ENCODE measurements around the gene SCEL.
"Not testable (repeated sequence)": the region's sequence is repeated elsewhere in the genome, so short reads cannot be mapped to it uniquely, and the experiment has no call there.

SCEL gene, protein sequence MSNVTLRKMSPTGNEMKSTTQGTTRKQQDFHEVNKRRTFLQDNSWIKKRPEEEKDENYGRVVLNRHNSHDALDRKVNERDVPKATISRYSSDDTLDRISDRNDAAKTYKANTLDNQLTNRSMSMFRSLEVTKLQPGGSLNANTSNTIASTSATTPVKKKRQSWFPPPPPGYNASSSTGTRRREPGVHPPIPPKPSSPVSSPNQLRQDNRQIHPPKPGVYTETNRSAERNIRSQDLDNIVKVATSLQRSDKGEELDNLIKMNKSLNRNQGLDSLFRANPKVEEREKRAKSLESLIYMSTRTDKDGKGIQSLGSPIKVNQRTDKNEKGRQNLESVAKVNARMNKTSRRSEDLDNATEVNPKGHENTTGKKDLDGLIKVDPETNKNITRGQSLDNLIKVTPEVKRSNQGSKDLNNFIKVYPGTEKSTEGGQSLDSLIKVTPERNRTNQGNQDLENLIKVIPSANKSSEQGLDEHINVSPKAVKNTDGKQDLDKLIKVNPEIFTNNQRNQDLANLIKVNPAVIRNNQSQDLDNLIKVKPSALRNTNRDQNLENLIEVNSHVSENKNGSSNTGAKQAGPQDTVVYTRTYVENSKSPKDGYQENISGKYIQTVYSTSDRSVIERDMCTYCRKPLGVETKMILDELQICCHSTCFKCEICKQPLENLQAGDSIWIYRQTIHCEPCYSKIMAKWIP

DNA sequence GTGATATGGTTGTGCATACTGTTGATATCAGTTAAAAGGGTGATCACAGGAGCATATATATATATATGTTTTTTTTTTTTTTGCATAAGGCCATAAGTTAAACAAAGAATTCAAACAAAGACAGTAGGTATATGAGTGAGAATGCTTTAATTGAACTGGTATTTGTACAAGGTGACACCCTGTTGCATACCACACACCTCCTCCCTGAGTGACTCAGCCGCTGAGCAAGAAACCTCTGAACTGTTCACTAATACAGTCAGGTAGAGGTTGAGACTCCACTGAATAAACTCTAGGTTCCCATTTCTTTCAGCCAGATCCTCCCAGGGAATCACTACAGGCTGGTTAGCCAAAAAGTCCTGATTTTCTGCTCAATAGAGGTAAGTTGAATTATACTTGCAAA lies at the start of gene SCEL:
TSS of gene SCEL (plus strand) at position 259 of the 400 bp plus-strand sequence. CDS start 20,170 bp downstream, outside the sequence.
- DNase-seq: no peak

DNA sequence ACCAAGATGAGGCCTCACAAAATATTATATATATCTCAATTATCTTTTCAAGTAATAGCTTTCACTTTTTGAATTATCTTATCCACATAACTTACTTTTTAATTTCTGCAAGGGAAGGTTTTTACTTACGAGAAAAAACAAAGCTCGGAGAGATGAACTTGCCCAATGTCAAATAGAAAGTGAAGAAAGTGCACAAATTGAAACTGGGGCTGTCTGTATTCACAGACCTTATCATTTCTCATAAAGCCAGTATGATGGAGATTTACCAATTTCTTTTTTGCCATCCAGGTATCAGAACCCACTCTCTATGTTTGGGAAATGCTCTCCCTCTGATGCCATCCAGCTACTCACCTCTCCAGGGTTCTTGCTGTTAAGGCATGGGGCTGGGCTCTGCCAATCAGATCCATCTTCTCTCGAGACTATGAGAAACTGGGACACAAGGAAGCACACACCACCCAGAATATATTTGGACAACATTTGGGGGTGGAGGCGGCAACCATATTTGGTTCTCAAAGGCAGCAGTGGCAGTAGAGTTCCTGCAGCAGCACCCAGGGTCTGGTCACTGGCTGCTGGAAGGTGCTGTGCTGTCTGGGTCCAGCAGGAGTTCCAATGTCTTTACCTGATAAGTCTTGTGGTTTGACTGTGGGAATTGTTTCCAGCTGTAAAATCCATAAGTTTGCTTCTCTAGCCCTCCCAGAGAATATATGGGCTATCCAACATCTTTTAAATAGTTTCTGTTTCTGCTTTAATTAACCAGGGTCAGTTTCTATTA lies 45.8 kb upstream of the SCEL start:
- no peak for DNase-seq

DNA sequence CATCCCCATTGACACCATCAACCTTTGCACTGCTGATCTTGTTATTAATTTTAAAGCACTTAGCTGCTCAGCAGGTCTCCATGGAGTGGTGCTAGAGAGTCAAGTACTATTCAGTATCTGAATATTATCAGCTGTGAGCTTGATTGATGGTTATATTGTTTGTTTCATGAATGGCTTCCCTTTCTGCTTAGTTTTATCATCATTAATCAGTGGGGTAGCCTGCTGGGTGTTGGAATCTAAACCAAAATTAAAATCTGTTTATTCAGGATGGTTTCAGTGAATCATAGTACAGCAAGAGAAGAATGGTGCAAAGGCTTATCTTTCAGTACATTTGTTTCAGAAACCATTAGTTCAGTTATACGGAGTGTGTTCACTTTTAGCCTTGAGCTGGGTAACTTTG lies 42.5 kb upstream of the SCEL start:
- DNase-seq: peak; percentile 40 to 61

DNA sequence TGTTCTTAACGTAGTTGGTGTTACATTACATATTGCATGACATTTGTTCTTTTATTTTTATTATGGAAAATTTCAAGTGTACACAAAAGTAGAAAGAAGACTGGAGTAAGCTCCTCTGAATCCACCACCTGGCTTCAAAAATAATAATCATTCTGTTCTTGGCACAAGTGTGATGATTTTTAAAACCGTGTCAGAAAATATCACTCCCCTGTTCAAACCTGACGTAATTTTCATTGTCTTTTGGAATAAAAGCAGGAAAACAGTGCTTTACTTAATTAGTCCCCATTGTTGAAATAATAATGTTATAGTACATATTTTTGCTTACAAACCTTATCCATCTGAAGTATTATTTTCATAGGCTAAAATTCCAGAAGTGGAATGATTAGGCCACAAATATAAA lies 41.3 kb upstream of the SCEL start:
- no peak for DNase-seq

DNA sequence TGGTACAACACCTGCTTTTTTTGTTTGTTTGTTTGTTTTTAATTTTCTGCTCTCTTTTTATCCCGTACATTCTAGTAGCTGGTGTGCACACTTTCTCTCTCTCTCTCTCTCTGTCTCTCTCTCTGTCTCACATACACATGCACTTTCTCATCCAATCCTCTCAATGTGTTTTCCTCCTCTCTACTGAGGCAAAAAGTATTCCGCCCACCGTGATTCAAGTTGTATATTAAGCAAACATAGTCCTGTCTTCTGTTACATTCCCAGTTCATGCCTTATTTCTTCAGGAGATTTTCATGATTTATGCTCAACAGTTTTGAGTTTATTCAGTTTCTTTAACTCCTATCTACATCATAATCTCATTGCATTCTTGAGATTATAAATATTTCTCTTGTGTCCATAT lies 38.2 kb upstream of the SCEL start:
- DNase-seq: no peak

DNA sequence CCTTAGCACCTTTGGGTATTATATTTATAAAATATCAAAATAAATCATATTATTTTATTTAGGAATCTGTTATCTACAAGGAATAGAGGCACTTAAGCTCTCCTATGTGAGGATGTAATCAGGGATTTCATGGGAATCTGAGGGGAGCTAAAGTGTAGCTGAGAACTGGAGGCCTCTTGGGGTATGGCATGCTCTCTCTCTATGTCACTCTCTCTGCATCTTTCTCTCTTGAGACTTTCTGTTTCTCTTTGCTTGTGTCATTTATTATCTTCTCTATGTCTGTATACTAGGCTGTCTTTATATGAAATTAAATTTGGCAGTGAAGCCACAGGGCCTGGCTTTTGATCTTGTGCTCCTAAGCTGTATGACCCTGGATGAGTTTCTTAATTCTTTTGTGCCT lies 37.7 kb upstream of the SCEL start:
- no peak for DNase-seq

DNA sequence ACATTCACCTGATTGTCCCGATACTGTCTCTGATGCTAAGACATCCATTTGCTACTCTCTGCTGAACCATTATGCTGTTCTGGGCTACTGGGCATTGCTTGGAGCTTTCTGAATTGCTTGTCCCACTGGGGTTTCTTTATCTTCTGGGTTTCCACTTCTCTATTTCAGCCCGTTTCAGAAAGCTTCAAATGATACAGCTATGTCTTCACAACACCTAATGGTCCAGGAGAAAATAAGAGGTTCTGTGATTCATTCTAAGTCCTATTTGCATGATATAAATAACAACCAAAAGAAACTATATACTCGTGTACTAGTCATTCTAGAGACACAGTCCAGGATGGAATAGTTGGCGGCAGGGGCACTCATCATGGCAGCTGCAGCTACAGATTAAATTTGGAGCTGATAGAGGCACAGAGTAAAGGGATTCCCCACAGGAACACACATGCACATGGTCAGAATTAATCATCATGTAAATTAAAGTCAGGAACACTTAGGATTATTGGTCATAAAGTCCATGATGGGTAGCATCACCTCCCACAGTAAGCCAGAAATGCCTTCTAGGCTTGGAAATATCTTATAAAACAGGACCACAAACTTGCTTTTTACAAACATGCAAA lies 33.3 kb upstream of the SCEL start:
- DNase-seq: no peak

DNA sequence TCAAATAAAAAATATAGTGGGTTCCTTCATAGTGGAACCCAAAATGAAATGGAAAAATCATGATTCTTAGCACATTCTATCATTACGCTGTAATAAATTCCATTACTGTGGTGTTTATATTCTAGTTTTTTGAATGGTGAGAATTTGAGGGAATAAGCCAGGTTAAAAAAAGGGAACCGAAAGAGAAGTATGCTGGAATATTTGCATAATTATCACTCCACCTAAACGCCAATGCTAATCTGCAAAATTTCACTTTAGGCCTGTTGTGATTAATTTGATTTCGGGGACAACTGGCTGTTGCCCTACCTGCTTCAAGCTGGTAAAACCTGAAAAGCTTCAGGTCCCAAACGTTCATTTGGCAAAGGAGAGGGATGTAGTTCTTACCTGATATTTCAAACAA lies 32.1 kb upstream of the SCEL start:
- DNase-seq: no peak

DNA sequence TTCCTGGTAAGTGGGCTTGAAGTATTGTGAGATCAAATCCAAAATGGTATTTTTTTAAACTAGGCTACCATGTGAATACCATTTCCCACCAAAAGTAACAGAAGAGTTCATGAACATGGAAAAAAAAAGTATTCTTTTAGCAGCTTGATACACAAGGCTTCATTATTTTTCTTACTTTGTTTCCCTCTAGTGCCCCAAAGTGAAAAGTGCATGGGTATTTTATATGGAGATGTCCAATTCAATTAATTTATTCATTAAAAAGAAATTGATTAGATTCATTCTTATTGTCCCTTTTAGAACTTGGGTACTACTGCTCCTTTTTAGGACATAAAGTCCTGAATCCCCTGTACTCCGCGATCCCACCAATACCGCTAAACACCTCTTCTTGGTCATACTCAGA lies 28.6 kb upstream of the SCEL start:
- peak; percentile 9 to 62 for DNase-seq

DNA sequence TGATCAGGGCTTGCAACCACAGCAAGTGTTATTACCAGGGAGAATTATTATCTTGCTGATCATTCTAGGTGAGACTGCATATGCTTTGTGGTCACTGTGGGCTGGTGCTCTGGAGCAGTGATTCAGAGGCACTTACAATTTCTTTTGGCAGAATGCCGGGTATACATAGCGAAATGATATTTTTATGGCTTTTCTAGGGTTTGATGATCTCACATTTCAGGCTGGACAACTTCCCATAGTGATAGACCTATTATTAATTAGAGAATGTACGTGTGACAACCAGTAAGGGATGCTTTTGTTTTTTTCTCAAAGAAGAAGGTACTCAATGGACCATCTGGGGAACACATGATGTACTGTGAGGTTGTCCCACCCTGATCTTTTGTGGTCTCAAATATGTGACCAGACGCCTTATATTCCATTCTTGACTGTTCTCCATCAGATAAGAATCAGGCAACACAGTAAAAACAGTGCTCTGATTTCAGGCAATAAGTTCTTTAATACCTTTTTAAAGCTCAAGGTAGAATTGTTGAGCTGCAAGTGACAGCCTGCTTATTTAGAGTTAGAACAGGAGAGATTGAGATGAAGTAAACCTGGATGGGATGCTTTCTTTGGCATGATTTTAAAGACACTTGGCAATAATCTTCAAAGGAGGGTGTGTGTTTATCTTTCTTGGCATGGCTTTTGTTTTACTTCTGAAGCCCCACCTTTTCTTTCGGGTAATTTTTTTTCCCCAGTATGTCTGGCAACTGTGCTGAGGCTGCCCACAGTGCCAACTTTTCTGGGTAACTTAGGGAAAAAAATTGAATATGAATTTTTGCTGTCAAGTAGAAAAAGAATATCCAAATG lies 27.4 kb upstream of the SCEL start:
- no peak for DNase-seq

DNA sequence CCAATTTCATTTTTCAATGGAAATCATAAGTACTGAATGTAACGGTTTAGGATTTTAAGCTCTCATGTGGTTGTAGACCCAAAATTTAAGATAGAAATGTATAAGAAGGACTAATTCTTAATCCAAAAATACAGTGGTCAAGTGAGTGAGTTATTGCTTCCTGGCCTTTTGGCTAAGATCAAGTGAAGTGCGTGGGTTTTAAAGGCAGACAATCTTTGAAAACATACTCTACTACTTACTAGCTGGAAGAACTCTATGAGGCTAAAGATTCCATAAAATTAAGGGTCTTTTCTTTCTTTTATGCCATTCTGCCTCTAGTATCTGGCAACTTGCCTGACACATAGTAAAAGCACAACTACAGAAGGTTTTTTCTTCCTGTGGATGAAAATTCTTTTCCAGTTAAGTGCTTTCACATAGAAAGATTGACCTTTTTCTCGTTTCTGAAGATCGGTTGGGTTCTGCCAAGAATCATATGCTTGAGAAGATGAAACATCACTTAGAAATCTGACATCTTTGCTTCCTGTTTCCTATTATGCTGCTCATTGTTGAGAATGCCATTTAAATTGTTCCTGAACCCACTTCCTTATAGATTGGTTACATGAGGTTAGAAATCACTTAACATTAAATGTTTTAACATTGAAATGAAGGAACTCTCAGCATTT lies 26.4 kb upstream of the SCEL start:
- peak in 1 of 2 experiments; percentile 7 for DNase-seq

DNA sequence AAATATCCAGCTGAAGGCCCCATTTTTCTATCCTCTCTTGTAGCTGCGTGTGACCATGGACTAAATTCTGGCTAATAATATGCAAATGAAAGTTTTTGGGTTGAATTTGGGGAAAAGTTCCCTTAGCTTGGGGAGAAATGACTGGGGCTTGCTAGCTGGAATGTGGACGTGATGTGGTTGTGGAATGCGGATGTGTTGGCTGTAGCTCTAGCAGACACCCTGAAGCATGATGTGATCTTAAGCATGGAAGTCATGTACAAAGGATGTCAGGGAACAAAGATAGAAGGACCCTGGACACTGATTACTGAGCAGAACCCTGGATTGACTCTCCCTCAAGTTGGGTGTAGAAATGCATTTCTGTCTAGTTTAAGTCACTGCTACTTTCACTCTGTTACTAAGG lies 25.4 kb upstream of the SCEL start:
- DNase-seq: no peak

DNA sequence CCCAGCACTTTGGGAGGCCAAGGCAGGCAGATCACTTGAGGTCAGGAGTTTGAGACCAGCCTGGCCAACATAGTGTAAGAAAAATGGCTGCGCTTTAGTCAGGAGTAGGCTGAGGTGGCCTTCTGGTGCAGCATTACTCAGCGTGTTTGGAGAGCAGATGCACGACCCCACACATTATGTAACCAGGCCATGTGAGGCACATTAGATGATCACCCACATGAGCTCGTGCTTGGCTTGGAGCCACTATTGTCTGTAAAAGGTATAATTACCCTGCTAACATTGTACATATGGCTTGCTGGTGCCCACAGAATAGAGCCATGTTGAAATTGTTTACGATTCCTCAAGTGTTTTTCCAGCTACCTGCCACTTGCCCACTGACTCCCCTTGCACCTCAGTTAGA lies 24.0 kb upstream of the SCEL start:
- DNase-seq: no peak

DNA sequence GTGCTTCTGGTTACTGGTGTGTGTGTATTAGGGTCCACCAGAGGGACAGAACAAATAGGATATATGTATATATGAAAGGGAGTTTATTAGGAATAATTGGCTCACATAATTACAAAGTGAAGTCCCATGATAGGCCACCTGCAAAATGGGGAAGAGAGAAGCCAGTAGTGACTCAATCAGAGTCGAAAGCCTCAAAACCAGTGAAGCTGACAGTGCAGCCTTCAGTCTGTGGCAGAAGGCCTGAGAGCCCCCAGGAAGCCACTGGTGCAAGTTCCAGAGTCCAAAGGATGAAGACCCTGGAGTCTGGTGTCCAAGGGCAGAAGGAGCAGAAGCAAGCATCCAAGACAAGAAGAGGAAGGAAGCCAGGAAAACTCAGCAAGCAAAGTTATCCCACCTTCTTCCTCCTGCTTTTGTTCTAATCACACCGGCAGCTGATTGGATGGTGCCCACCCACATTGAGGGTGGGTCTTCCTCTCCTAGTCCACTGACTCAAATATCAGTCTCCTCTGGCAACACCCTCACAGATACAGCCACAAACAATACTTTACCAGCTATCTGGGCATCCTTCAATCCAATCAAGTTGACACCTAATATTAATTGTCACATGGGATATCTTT lies 21.7 kb upstream of the SCEL start:
- DNase-seq: no peak

DNA sequence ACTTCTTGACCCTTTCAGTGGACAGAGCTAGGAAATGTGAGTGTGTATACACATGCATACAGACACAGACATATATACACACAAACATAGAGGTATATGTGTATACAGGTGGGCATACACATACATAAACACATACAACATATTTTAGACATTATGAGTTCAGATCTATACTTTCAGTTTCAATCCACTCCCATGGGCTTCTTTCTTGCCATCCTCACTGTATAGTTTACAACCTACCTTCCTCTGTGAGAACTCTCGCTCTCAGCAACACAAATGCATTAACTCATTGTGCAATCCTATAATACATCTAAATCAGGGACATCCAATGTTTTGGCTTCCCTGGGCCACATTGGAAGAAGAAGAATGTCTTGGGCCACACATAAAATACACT lies 21.2 kb upstream of the SCEL start:
- DNase-seq: no peak

DNA sequence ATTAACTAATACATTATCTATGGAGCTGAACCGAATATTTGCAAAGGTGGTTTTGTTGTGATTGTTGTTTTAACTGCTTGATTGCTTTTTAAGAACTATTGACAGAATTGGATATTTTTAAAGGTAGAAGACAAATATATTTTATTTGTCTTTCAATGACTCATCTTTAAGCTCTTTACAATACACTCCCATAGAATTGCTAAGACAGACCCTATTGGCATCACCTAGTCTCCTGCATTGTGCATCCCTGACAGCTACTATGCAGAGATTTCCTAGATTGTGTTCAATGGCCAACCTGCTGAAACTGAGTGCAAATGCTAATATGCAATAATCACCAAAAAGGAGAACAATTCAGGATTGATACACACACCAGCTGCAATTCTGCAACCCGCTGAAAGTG lies 19.7 kb upstream of the SCEL start:
- no peak for DNase-seq

DNA sequence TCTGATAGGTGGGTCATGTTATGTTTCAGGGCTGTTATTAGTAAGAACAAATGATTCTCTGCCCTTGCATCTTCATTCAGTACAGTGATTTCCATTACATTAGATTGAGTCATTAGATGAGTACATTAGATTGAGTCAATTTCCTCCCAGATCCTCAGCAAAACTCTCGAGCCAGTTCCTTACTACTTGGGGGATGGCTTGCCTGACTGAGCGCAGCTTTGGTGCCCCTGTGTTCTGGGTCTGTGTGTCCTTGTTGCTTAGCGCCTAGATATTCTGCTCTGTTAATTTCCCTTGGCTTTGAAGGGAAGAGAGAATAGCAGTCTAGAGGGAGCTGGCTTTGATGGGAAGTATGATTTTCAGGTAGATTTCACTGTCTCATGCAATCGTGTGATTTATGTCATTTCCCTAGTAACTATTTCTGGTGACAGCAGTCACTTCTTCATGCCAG lies 19.1 kb upstream of the SCEL start:
- DNase-seq: no peak

DNA sequence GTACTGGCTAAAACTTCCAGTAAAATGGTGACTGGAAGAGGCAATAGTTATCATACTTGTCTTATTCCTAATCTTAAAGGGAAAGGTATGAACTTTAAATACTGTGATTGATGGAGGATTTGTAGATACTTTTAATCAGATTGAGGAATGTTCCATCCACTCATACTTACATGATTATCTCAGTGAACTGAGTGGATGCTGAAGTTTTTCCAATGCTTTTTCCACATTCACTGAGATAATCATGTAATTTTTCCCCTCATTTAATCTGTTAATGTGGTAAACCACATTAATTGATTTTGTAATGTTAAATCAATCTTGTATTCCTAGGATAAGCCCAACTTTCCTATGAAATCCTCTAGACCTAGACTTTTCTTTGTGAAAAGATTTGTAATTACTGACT lies 17.2 kb upstream of the SCEL start:
- no peak for DNase-seq

DNA sequence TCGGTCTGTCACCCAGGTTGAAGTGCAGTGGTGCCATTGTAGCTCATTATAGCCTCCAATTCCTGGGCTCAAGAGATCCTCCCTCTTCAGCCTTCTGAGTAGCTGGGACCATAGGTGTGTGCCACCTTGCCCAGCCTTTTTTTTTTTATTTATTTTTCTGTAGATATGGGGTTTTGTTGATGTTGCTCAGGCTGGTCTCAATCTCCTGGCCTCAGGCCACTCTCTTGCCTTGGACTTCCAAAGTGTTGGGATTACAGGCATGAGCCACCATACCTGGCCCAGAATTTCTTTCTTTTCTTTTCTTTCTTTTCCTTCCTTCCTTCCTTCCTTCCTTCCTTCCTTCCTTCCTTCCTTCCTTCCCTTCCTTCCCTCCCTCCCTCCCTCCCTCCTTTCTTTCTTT lies 16.1 kb upstream of the SCEL start:
- not testable (repeated sequence) for DNase-seq

DNA sequence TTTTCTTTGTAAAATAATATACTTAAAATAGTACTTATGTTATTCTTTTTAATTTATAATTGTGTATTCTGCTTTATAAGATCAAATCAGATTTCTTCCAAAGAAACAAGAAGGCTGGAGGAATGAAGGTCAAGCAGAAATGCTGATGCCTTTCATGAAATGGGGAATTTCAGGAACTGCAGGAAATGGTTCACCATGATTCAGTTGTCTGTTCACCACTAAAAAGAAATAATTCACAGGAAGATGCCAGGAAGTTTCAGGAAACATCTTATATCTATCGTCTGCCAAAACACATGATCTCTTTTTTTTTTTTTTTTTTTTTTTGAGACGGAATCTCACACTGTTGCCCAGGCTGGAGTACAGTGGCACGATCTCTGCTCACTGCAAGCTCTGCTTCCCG lies 15.7 kb upstream of the SCEL start:
- no peak for DNase-seq

DNA sequence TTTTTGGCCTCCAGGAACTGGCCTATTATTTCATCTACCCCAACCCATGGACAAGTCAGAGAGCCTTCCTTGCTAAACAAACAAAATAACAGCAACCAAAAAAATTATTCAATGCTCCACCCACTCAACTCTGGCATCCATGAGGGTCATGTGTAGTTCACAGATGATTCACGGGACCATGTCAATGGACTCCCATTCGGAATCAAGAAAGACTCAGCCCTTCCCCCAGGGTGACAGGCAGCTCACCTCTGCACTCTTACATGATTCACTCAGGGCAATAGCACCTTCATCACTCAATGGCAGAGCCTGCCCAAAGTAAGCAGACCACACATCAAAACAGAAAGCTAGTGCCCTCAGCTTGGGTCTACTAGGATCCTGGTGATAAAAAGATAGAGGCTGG lies 14.3 kb upstream of the SCEL start:
- no peak for DNase-seq
